Activated CD8-positive, alpha-beta memory T cell treated with anti-CD3 and anti-CD28 coated beads, Interleukin-2, amount 50 U/mL, for 1 hour (primary cell): ENCODE results near the gene PDZK1.
"Not testable (repeated sequence)": the region's sequence is repeated elsewhere in the genome, so short reads cannot be mapped to it uniquely, and the experiment has no call there.

ENCODE experiments used
- DNase-seq: peaks from one replicate; pipeline ENCODE4 v3.0.0-alpha.2; 2020; ENCODE audit errors: extremely low read depth

Gene PDZK1

DNA sequence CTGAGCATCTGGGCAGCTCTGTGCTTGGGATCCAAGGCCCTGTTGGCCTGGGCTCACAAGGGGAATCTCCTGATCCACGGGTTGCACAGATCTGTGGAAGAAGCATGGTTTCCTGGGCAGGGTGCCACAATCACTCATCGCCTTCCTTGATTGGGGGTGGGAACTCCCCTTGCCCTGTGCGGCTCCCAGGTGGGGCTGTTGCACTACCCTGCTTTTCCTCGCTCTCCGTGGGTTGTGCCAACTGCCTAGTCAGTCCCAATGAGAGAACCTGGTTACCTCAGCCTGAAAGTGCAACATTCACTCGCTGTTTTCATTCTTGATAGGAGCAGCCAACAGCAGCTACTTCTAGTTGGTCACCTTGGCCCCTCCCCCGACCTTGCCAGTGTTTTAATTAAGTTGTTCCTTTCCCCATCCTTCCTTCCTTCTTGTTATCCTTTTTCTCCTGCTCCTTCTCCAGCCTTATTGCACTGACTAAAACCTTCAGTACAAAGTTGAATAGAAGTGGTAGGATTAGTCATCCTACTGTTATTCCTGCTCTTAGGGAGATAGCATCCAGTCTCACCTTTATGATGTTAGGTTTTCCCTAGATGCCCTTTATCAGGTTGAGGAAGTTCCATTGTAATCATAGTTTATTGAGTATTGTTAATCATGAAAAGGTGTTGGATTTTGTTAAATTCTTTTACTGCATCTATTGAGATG lies 50.8 kb downstream of the PDZK1 start:
- not testable (repeated sequence) for DNase-seq

DNA sequence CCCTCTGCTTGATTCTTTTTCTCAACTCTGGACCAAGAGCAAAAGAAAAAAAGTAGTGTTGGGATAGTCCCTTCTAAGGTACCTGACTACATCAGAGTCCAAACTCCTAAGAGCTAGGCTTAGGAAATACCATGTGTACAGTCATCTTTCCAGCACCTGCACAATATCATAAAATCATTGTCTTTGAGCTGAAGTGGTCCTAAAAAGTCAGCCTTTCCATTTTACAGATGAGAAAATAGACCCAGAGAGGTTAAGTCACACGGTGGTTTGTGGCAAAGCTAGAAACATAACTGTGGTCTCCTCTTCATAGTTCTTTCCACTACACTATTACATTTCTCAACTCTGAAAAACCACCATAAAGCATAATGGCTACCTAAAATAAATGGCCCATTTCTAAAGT lies 63.2 kb downstream of the PDZK1 start:
- not testable (repeated sequence) for DNase-seq

DNA sequence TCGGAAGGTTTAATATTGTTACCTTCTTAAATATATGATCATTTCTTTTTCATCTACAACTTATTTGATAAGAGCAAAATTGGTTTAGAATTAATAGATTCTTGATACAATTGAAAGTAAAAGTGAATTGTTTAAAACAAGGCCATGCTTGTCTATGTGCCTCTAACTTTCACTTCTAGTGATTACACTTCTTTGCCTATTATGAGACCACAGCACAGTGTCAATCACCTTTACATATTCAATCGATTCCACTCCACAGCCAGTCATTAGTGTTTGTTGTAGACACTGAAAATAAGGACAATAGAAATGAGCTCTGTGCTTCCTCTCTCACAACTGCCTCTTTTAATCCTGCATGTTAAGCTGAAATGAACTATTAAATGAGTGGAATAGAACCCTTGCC lies 65.3 kb downstream of the PDZK1 start:
- not testable (repeated sequence) for DNase-seq

- DNase-seq: not testable (repeated sequence)
Observed at GRCh38 chr1:145636237-145636636, 70.9 kb downstream of the PDZK1 start.

DNA sequence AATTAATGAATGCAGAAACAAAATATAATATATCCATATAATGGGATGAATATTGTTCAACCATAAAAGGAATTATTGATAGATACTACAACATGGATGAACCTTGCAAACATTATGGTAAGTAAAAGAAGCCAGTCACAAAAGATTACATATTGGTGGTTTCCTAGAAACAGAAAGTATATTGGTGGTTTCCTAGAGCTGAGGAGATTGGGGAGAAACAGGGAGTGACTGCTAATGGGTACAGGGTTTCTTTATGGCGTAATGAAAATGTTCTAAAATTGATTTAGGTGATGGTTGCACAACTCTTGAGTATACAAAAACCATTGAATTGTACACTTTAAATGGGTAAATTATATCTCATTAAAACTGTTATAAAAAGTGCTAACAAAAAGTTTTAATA lies 85.0 kb downstream of the PDZK1 start:
- not testable (repeated sequence) for DNase-seq
